Lower leg skin (tissue), 3 donors: Measurements from ENCODE around the gene ZNF362.

ENCODE experiments used
- POLR2A ChIP-seq, 2 donors: fragments of 450-650 bp; IDR thresholded peaks; one replicate each; pipeline ENCODE4 v1.6.1; 2016 to 2017; ENCODE audit warnings: antibody characterized with exemption in 2 of 2, mild to moderate bottlenecking in 1 of 2, moderate library complexity in 1 of 2
- TF ChIP-seq, protein P1 (sequence below), 3 donors: fragments of 450-650 bp; IDR thresholded peaks; one replicate each; pipeline ENCODE4 v1.5.1; 2016; ENCODE audit warnings: antibody characterized with exemption in 3 of 3, mild to moderate bottlenecking in 3 of 3, moderate library complexity in 2 of 3

DNA sequence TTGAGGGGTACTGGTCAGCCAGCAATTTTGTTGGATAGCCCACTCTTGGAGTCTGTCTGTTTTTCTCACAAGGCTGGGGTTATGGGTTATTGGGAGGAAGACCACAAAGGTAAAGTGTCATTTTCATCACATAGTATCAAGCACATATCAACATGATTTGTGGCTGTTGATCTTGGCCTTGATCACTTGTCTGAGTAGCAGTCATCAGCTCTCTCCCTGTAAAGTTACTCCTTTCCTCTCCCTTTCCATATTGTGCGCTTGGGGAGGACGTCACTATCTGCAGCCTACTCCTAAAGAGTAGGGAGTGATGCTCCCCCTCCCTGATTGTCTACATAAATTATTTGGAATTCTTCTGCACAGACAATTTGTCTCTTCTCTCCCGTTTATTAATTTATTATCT is 1.8 kb upstream of the ZNF362 start:
- TF ChIP-seq, protein P1, sequence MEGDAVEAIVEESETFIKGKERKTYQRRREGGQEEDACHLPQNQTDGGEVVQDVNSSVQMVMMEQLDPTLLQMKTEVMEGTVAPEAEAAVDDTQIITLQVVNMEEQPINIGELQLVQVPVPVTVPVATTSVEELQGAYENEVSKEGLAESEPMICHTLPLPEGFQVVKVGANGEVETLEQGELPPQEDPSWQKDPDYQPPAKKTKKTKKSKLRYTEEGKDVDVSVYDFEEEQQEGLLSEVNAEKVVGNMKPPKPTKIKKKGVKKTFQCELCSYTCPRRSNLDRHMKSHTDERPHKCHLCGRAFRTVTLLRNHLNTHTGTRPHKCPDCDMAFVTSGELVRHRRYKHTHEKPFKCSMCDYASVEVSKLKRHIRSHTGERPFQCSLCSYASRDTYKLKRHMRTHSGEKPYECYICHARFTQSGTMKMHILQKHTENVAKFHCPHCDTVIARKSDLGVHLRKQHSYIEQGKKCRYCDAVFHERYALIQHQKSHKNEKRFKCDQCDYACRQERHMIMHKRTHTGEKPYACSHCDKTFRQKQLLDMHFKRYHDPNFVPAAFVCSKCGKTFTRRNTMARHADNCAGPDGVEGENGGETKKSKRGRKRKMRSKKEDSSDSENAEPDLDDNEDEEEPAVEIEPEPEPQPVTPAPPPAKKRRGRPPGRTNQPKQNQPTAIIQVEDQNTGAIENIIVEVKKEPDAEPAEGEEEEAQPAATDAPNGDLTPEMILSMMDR (IDR thresholded peaks at IDR 0.05) = no peak
- no peak for TF ChIP-seq POLR2A (IDR thresholded peaks at IDR 0.05)
